ENCODE results near the gene IGFBP3.

GRCh38 chr7:45967591-45968157, 46.6 kb upstream of the IGFBP3 start:
- TF ChIP-seq CTCF (IDR thresholded peaks at IDR 0.05) (no peak), USF1 (CRISPR knock-in tag; IDR thresholded peaks at IDR 0.05) (no peak), ZNF138 (CRISPR knock-in tag; conservative IDR thresholded peaks at IDR 0.05) (no peak), NR2C2 (CRISPR knock-in tag; IDR thresholded peaks at IDR 0.05) (no peak), E2F4 (CRISPR knock-in tag; IDR thresholded peaks at IDR 0.05; ENCODE audit: borderline replicate concordance, low read depth) (no peak), SMAD3 (CRISPR knock-in tag; IDR thresholded peaks at IDR 0.05; ENCODE audit: borderline replicate concordance) (no peak), JUN (CRISPR knock-in tag; IDR thresholded peaks at IDR 0.05) (no peak), ATF1 (CRISPR knock-in tag; IDR thresholded peaks at IDR 0.05) (no peak), MAX (CRISPR knock-in tag; IDR thresholded peaks at IDR 0.05) (no peak)
